ENCODE measurements around the gene ZFP91. TPM values are rescaled to one million over a fixed set of nuclear protein-coding genes. Genes with fewer than 3 reads are reported as not detected.

The ZFP91 gene
- total RNA-seq, 1 donor from 2014 or later = 57.3 TPM

- ATAC-seq (ENCODE audit: poor library complexity) (peak; percentile 44), DNase-seq (no peak)
- intact Hi-C loops (cut with DNase I) = no loop called here
Measured at GRCh38 chr11:58650496-58650895, 71.6 kb downstream of the ZFP91 start.

GRCh38 chr11:58652726-58653280 lies 73.9 kb downstream of the ZFP91 start:
- intact Hi-C loops (cut with DNase I) = no loop called here
- DNase-seq (no peak), ATAC-seq (ENCODE audit: poor library complexity) (peak; percentile 89)

GRCh38 chr11:58654079-58654907 lies 75.4 kb downstream of the ZFP91 start:
- DNase-seq = peak; percentile 89
- ATAC-seq (ENCODE audit: poor library complexity) = peak; percentile 93
- intact Hi-C loops (cut with DNase I) = no loop called here

GRCh38 chr11:58654908-58655296 lies 76.0 kb downstream of the ZFP91 start:
- ATAC-seq (ENCODE audit: poor library complexity) = no peak
- intact Hi-C loops (cut with DNase I) = no loop called here
- no peak for DNase-seq

GRCh38 chr11:58656348-58656747 lies 77.5 kb downstream of the ZFP91 start:
- no peak for ATAC-seq (ENCODE audit: poor library complexity)
- intact Hi-C loops (cut with DNase I) = no loop called here

GRCh38 chr11:58658623-58659022 lies 79.8 kb downstream of the ZFP91 start:
- ATAC-seq (ENCODE audit: poor library complexity) = no peak
- no peak for DNase-seq
- intact Hi-C loops (cut with DNase I) = no loop called here

More at GRCh38 chr11:58656348-58656747, 77.5 kb downstream of the ZFP91 start:
- DNase-seq = no peak

- ATAC-seq (ENCODE audit: poor library complexity) = no peak
- no peak for DNase-seq
- intact Hi-C loops (cut with DNase I) = no loop called here
Measured at GRCh38 chr11:58659404-58659803, 80.5 kb downstream of the ZFP91 start.

GRCh38 chr11:58659910-58660570 lies 81.2 kb downstream of the ZFP91 start:
- no peak for ATAC-seq (ENCODE audit: poor library complexity)
- intact Hi-C loops (cut with DNase I) = no loop called here

More at GRCh38 chr11:58659910-58660570, 81.2 kb downstream of the ZFP91 start:
- no peak for DNase-seq

Other genes starting within 250 kb of the ZFP91 start
- gene OR5B17, start 220.0 kb upstream of the ZFP91 start, total RNA-seq = not detected
- not detected for gene OR5B3, start 172.2 kb upstream of the ZFP91 start, total RNA-seq
- gene OR5B2, start 150.9 kb upstream of the ZFP91 start, total RNA-seq = not detected
- gene OR5B12, start 136.8 kb upstream of the ZFP91 start, total RNA-seq = not detected
- not detected for gene OR5B21, start 71.0 kb upstream of the ZFP91 start, total RNA-seq
- 3.1 TPM for gene LPXN, start 3.2 kb upstream of the ZFP91 start, total RNA-seq
- 0.73 TPM for gene CNTF, start 43.6 kb downstream of the ZFP91 start, total RNA-seq
- gene GLYAT, start 152.9 kb downstream of the ZFP91 start, total RNA-seq = 0.22 TPM